K562 (cell line): ENCODE data around the gene EP300. TPM values are rescaled to one million over a fixed set of nuclear protein-coding genes. Genes with fewer than 3 reads are reported as not detected.

ENCODE experiments used
- CCNT2 ChIP-seq: IDR thresholded peaks from 2 replicates; pipeline ENCODE4 v1.6.1; 2011; ENCODE audit warnings: borderline replicate concordance, low read depth, mild to moderate bottlenecking, moderate library complexity, mixed read lengths, low read length; ENCODE audit not compliant: insufficient read length; ENCODE audit errors: extremely low read depth
- CEBPB ChIP-seq: fragments of 450-650 bp; IDR thresholded peaks from 2 replicates; pipeline ENCODE4 v1.6.1; 2016; ENCODE audit warnings: missing genetic modification characterization, missing compliant biosample characterization
- CHD1 ChIP-seq: fragments of 200-600 bp; sonication (generic); IDR thresholded peaks from one replicate; pipeline ENCODE4 v1.6.1; 2012; ENCODE audit warnings: mild to moderate bottlenecking, moderate library complexity, low read length, inconsistent platforms
- CLOCK ChIP-seq: fragments of 250-450 bp; sonication (Bioruptor Pico); IDR thresholded peaks from 2 replicates; pipeline ENCODE4 v1.4.0; 2020; ENCODE audit warnings: mild to moderate bottlenecking, moderate library complexity, borderline replicate concordance
- DEAF1 ChIP-seq: fragments of 450-650 bp; formaldehyde crosslinking; IDR thresholded peaks from 2 replicates; pipeline ENCODE4 v1.4.0; 2020; ENCODE audit warnings: mild to moderate bottlenecking, moderate library complexity
- FOXJ2 ChIP-seq: fragments of 200-800 bp; sonication (Bioruptor generic); IDR thresholded peaks from 2 replicates; pipeline ENCODE4 v1.6.1; 2016; ENCODE audit warnings: missing genetic modification characterization, missing compliant biosample characterization
- MAZ ChIP-seq, 2 experiments: fragments of 450-650 bp in 1 of 2; sonication (generic) in 1 of 2; formaldehyde crosslinking; IDR thresholded peaks in 1 of 2; conservative IDR thresholded peaks in 1 of 2; 2 replicates each; pipeline versions ENCODE4 v1.4.0 to v1.5.0; 2020; ENCODE audit warnings: mild to moderate bottlenecking in 1 of 2, missing genetic modification reagents in 1 of 2
- MNT ChIP-seq, 2 experiments: fragments of 450-650 bp; conservative IDR thresholded peaks; 2 replicates each; pipeline ENCODE4 v1.6.1; 2017; ENCODE audit warnings: mild to moderate bottlenecking in 2 of 2, moderate library complexity in 2 of 2
- NR2C2 ChIP-seq, 2 experiments: fragments of 200-800 bp in 1 of 2; sonication (Bioruptor generic) in 1 of 2; sonication (generic) in 1 of 2; formaldehyde crosslinking in 1 of 2; IDR thresholded peaks; 2 replicates each; pipeline versions ENCODE4 v1.6.1 to v1.8.0; 2016 to 2022; ENCODE audit warnings: mild to moderate bottlenecking in 1 of 2, missing compliant biosample characterization in 1 of 2, missing genetic modification characterization in 1 of 2, missing genetic modification reagents in 1 of 2
- NRF1 ChIP-seq, 2 experiments: fragments of 450-650 bp; IDR thresholded peaks in 1 of 2; conservative IDR thresholded peaks in 1 of 2; 2 replicates each; pipeline ENCODE4 v1.6.1; 2014; ENCODE audit warnings: mild to moderate bottlenecking in 2 of 2
- PHF8 ChIP-seq: fragments of 200-600 bp; sonication (generic); IDR thresholded peaks from 2 replicates; pipeline ENCODE4 v1.6.1; 2012; ENCODE audit warnings: mixed run types, mild to moderate bottlenecking, inconsistent platforms, low read length, moderate library complexity, borderline replicate concordance
- RBM14 ChIP-seq: fragments of 200-400 bp; formaldehyde crosslinking; IDR thresholded peaks from 2 replicates; pipeline ENCODE4 v1.6.1; 2018; ENCODE audit warnings: low read depth, mild to moderate bottlenecking, low read length, moderate library complexity, borderline replicate concordance; ENCODE audit not compliant: insufficient read depth
- TBP ChIP-seq: optimal IDR thresholded peaks from 2 replicates; pipeline ENCODE3; 2011; ENCODE audit warnings: low read depth, low read length, improper control_type of control experiment
- ZNF134 ChIP-seq: fragments of 250-450 bp; sonication (Bioruptor Pico); conservative IDR thresholded peaks from 2 replicates; pipeline ENCODE4 v1.4.0; 2020
- ZNF174 ChIP-seq: fragments of 250-450 bp; sonication (Bioruptor Pico); IDR thresholded peaks from 2 replicates; pipeline ENCODE4 v1.4.0; 2020; ENCODE audit warnings: mild to moderate bottlenecking
- ZNF444 ChIP-seq: fragments of 250-450 bp; sonication (Bioruptor Pico); IDR thresholded peaks from 2 replicates; pipeline ENCODE4 v1.4.0; 2020; ENCODE audit warnings: mild to moderate bottlenecking, moderate library complexity
- polyA plus RNA-seq, 8 experiments: library from polyadenylated mRNA; depleted of rRNA in 4 of 8; stranded (reverse) in 5 of 8; unstranded in 3 of 8; fragments of >200 nt; fragmentation: Nextera tagmentation in 2 of 8; fragmentation: Illumina TruSeq in 1 of 8; extraction: Ambion mirVana in 2 of 8; extraction: Trizol in 1 of 8; gene quantifications; 2 replicates each; pipeline versions ENCODE4 v1.2.1 to v1.2.3, GENCODE V29; 2011 to 2014; ENCODE audit warnings: inconsistent platforms in 1 of 8, missing spikeins in 1 of 8
- total RNA-seq, 7 experiments: library from RNA; depleted of rRNA in 6 of 7; stranded (reverse); fragments of >200 nt in 6 of 7; fragmentation: Illumina TruSeq in 2 of 7; extraction: Trizol in 2 of 7; gene quantifications; 2 replicates each; pipeline versions ENCODE4 v1.2.1 to v1.2.3, GENCODE V29; 2011 to 2021; ENCODE audit warnings: low replicate concordance in 1 of 7

The EP300 gene
- total and polyA plus RNA-seq, 9 of the 15 experiments (the other 6 are each of a cell fraction or from before 2014, with no cell fraction given): 2.2 to 28.6 (median 10.9) TPM

GRCh38 chr22:41092023-41092817, at the start of gene EP300 (continued):
- TF ChIP-seq CLOCK (CRISPR knock-in tag): no peak
- no peak; the same call in 1 of the 2 replicates for TF ChIP-seq FOXJ2 (tag)
- no peak for TF ChIP-seq ZNF174 (CRISPR knock-in tag)
- peak; percentile 58; the same call in 1 of the 2 replicates for TF ChIP-seq PHF8
- TF ChIP-seq CCNT2: peak; percentile 47
- no peak for TF ChIP-seq NR2C2 (CRISPR knock-in tag; IDR thresholded peaks at IDR 0.05)
- TF ChIP-seq NR2C2 (tag; IDR thresholded peaks at IDR 0.05): 0 out of 2 replicates have a peak, but pooled peaks have one; percentile 14
- no peak for TF ChIP-seq CEBPB (tag)
- TF ChIP-seq NRF1 (conservative IDR thresholded peaks at IDR 0.05 in 1 of 2, IDR thresholded peaks at IDR 0.05 in 1 of 2): peak; percentile 45 to 57; a peak in 2 of 4 replicates
- TF ChIP-seq DEAF1: no peak
- TF ChIP-seq RBM14: 0 out of 2 replicates have a peak, but pooled peaks have one; percentile 5
- TF ChIP-seq MAZ (CRISPR knock-in tag; conservative IDR thresholded peaks at IDR 0.05 in 1 of 2, IDR thresholded peaks at IDR 0.05 in 1 of 2): peak; percentile 96
- no peak; a peak in 1 of 4 replicates for TF ChIP-seq MNT (conservative IDR thresholded peaks at IDR 0.05)
- no peak for TF ChIP-seq ZNF444
- TF ChIP-seq ZNF134 (CRISPR knock-in tag): no peak
- TF ChIP-seq TBP: peak; percentile 48
- peak; percentile 49 for TF ChIP-seq CHD1
